Activated naive CD4-positive, alpha-beta T cell treated with anti-CD3 and anti-CD28 coated beads, Interleukin-2, amount 50 U/mL, for 16 hours (primary cell): ENCODE results near the gene GRID2.

Experiments used
- DNase-seq: peaks from one replicate; pipeline ENCODE4 v3.0.0-alpha.2; 2020

Gene GRID2

GRCh38 chr4:93719552-93719951, 1415.8 kb downstream of the GRID2 start:
- no peak for DNase-seq

DNA sequence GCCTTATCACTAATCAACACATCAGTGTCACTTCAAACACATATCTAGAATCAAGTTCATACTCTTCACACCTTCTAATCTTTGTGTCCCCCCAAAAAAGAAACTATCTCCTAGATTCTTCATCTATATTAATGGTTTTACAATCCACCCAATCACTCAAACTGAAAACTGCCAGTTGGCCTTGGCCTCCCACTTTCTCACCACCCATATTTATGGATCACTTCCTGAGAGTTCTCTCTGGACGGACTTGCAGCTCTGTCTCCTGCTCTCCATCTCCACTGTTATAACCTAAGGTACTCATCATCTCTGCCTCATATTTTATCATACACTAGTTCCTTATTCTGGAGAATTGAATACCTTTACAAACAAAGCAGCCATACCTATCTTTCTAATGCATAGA, 1418.7 kb downstream of the GRID2 start:
- DNase-seq = no peak

- DNase-seq = no peak
Observed at GRCh38 chr4:93730251-93730650, 1426.5 kb downstream of the GRID2 start.

- DNase-seq = no peak
Observed at GRCh38 chr4:93730760-93731159, 1427.0 kb downstream of the GRID2 start.

- no peak for DNase-seq
Observed at GRCh38 chr4:93731456-93731855, 1427.7 kb downstream of the GRID2 start.

DNA sequence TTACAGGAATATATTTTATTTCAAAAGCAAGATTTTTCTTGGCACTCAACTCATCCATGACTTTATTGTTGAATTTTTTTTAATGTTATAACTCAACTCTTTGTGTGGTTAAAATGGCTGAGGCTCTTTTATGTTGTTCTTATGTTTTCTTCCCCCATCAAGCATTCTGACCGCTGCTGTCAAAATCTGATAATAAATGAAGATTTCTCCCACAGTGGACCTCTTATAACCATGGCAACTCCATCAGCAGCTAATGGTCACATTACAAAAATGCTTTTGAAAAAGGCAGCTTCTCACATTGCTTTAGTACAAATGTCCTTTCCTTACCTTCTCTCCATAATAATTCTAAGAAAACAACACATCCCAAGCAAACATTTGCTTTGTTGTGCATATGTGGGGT, 1428.7 kb downstream of the GRID2 start:
- no peak for DNase-seq

GRCh38 chr4:93740890-93741289, 1437.1 kb downstream of the GRID2 start:
- DNase-seq = no peak

DNA sequence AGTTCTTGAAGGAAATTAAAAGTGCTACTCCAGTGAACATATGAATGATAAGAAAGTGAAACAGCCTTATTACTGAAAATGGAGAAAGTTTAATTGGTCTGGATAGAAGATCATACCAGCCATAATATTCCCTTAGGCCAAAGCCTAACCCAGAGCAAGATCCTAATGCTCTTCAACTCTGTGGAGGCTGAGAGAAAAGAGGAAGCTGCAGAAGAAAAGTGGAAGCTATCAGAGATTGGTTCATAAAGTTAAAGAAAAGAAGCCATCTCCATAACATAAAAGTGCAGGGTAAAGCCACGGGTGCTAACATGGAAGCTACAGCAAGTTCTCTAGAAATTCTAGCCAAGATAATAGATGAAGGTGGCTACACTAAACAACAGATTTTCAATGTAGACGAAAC, 1439.3 kb downstream of the GRID2 start:
- no peak for DNase-seq

DNA sequence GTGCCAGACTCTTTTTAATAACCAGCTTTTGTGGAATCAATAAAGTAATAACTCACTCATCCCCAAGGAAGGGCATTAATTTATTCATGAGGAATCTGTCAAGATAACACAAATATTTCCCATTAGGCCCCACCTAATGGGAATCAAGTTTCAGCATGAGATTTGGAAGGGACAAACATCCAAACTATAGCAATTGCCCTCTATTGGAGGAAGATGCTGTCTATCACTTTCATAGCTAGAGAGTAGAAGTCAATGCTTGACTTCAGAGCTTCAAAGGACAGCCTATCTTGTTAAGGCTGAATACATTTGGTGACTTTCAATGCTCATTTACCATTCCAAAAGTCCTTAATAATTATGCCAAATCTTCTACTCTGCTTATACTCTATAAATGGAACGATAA, 1439.9 kb downstream of the GRID2 start:
- no peak for DNase-seq

GRCh38 chr4:93744961-93745360, 1441.2 kb downstream of the GRID2 start:
- no peak for DNase-seq

GRCh38 chr4:93746031-93746430, 1442.3 kb downstream of the GRID2 start:
- no peak for DNase-seq

GRCh38 chr4:93747220-93747619, 1443.5 kb downstream of the GRID2 start:
- DNase-seq = no peak

DNA sequence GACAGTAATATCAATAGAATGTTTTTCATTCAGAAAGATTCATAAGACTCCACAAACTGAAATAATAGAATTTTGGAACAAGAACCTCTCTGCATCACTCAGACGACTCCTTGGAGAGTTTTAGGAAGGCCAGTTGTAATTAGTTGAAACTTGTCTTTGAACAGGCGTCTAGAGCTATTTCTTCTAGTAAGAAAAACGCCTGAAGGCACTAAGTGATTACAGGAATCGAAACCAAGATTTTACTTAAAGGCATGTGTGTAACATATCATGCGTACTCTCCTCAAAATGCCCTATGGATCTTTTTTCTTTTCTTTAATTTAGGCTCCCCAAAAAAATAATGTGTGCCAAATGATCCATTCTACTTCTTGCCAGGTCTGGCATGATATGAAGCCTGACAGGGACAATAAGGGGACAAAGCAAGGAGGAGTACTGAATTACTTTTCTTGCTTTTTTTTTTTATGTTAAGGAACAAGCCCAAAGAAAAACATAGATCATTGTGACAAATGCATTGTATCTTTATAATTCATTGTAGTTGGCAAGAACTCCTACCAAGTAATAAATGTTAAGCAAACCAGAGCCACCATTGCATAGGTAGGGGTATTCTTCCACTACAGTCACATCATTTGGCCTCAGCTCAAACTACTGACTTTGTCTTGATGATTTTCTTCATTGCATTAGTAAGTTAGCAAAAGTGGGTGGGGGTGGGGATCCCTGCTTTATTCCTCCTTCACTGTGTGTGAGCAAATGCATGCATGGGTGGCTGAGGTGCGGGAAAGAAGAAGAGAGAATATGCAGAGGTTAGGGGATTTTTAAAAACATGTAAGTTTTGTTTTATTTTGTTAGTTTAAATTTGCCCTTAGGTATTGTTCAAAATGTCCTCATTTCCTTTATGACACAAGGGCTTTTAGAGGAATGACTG, 1444.9 kb downstream of the GRID2 start:
- DNase-seq = no peak

- no peak for DNase-seq
Observed at GRCh38 chr4:93749292-93749761, 1445.6 kb downstream of the GRID2 start.

- no peak for DNase-seq
Observed at GRCh38 chr4:93751411-93751810, 1447.6 kb downstream of the GRID2 start.

GRCh38 chr4:93756101-93756500, 1452.3 kb downstream of the GRID2 start:
- DNase-seq = no peak

- DNase-seq = no peak
Observed at GRCh38 chr4:93759506-93759905, 1455.7 kb downstream of the GRID2 start.

DNA sequence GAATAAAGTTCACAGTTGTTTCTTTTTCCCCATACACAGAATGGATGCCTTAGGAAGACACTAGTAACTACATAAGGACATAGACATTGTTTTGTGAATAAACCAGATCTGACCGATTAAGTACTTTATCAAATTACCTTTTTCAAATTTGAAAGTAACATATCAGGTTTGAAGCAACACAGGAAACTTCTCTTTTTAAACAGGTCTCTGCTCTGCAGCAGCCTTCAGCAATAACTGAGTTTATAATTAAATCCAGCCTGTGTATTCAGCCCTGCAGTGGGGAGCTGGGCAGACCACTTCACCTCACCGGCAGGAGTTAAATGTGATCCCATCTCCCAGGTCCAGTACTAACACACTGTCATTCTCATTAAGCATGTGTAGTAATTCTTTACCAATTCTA, 1456.5 kb downstream of the GRID2 start:
- DNase-seq = no peak

DNA sequence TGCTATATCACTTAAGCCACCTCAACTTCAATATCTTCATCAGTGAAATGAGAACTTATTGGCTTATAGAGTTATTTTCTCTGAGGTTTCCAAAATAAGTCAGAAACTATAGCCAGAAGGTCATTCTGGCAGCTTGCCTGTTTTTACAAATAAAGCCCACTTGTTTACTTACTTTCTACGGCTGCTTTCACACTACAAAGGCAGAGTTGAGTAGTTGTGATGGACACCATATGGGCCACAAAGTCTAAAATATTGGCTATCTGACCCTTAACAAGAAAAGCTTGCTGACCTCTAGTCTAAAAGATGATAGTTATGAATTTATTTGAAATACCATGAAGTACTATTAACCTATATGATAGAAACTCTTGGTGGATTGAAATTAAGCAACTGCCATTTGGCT, 1457.5 kb downstream of the GRID2 start:
- DNase-seq = no peak

GRCh38 chr4:93764639-93765246, 1461.0 kb downstream of the GRID2 start:
- no peak for DNase-seq

DNA sequence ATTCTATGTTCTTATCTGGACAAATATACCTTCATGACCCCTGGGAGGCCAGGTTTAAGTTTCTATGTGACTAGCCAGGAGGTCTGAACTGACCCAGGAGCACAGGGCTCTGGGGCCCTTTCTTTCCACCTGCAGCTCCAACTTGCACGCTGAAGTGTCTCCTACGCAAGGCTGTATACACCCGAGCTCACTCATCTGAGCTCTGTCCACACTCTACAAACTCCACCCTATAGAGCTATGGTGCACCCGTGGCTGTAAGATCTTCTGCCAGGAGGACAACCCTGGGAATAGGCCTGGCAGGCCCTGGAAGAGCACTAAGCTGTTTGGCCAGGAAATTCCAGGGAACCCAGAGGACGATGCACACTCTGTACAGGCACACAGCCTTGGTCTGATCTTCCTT, 1464.2 kb downstream of the GRID2 start:
- no peak for DNase-seq

GRCh38 chr4:93770201-93770600, 1466.4 kb downstream of the GRID2 start:
- no peak for DNase-seq

GRCh38 chr4:93771640-93772411, 1468.1 kb downstream of the GRID2 start:
- no peak for DNase-seq

- DNase-seq = no peak
Observed at GRCh38 chr4:93772858-93773257, 1469.1 kb downstream of the GRID2 start.
